Kidney epithelial cell (primary cell): Measurements from ENCODE around the gene PKN3. TPM values are rescaled to one million over a fixed set of nuclear protein-coding genes. Genes with fewer than 3 reads are reported as not detected.
"Not testable (repeated sequence)": the region's sequence is repeated elsewhere in the genome, so short reads cannot be mapped to it uniquely, and the experiment has no call there.

ENCODE experiments used
- DNase-seq: peaks from one replicate; pipeline ENCODE4 v3.0.0-alpha.2; 2010; ENCODE audit warnings: low read depth
- H3K27me3 ChIP-seq: 2 replicates; pipeline ENCODE4 v1.6.0; 2011; ENCODE audit warnings: low read length; ENCODE audit not compliant: control insufficient read depth, insufficient read depth
- H3K36me3 ChIP-seq: 2 replicates; pipeline ENCODE4 v1.5.1; 2011; ENCODE audit warnings: low read length; ENCODE audit not compliant: control insufficient read depth, insufficient read depth
- H3K4me3 ChIP-seq: 2 replicates; pipeline ENCODE4 v1.5.1; 2011; ENCODE audit warnings: low read depth, mild to moderate bottlenecking, control low read depth, low read length
- total RNA-seq: library from RNA; depleted of rRNA; stranded (reverse); fragments of >200 nt; gene quantifications from 2 replicates; pipeline ENCODE4 v1.2.3, GENCODE V29; 2015
- TF ChIP-seq, protein P1 (sequence below): IDR thresholded peaks from 2 replicates; pipeline ENCODE4 v1.5.1; 2011; ENCODE audit warnings: mild to moderate bottlenecking, moderate library complexity, low read length, control low read depth, inconsistent platforms; ENCODE audit not compliant: insufficient read depth, poor library complexity, severe bottlenecking

Gene PKN3
- total RNA-seq, 1 donor from 2014 or later: 4.6 TPM

DNA sequence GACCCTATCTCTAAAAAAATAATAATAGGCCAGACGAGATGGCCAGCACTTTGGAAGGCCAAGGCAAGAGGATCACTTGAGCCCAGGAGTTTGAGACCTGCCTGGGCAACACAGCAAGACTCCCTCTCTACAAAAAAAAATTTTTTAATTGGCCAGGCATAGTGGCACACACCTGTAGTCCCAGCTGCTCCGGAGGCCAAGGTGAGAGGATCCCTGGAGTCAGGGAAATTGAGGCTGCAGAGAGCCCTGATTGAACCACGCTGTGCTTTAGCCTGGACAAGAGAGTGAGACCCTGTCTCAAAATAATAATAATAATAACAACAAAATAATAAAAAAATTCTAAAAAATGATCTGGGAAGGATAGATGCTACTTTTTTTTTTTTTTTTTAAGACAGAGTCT lies 44.5 kb upstream of the PKN3 start:
- H3K4me3 ChIP-seq: no peak overlapping the region
- TF ChIP-seq, protein P1, sequence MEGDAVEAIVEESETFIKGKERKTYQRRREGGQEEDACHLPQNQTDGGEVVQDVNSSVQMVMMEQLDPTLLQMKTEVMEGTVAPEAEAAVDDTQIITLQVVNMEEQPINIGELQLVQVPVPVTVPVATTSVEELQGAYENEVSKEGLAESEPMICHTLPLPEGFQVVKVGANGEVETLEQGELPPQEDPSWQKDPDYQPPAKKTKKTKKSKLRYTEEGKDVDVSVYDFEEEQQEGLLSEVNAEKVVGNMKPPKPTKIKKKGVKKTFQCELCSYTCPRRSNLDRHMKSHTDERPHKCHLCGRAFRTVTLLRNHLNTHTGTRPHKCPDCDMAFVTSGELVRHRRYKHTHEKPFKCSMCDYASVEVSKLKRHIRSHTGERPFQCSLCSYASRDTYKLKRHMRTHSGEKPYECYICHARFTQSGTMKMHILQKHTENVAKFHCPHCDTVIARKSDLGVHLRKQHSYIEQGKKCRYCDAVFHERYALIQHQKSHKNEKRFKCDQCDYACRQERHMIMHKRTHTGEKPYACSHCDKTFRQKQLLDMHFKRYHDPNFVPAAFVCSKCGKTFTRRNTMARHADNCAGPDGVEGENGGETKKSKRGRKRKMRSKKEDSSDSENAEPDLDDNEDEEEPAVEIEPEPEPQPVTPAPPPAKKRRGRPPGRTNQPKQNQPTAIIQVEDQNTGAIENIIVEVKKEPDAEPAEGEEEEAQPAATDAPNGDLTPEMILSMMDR: no peak
- DNase-seq: no peak
- no peaks in the 10 kb centered on the region for H3K27me3 ChIP-seq
- H3K36me3 ChIP-seq: no peaks in the 10 kb centered on the region

DNA sequence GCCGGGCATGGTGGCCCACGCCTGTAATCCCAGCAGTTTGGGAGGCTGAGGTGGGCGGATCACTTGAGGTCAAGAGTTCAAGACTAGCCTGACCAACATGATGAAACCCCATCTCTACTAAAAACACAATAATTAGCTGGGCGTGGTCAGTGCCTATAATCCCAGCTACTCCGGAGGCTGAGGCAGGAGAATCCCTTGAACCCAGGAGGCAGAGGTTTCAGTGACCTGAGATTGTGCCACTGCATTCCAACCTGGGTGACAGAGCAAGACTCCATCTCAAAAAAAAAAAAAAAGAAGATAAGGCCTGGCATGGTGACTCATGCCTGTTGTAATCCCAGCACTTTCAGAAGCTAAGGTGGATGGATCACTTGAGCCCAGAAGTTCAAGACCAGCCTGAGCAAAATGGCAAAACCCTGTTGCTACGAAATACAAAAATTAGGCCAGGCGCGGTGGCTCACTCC lies 35.8 kb upstream of the PKN3 start:
- H3K36me3 ChIP-seq, H3K27me3 ChIP-seq, H3K4me3 ChIP-seq, DNase-seq: not testable (repeated sequence)

DNA sequence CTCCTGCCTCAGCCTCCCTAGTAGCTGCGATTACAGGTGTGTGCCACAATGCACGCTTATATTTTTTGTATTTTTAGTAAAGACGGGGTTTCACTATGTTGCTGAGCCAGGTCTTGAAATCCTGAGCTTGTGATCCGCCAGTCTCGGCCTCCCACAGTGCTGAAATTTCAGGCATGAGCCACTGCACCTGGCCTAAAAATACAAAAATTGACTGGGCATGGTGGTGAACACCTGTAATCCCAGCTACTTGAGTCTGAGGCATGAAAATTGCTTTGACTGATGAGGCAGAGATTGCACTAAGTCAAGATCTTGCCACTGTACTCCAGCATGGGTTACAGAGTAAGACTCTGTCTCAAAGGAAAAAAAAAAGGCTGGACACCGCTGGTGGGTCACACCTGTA lies 32.5 kb upstream of the PKN3 start:
- TF ChIP-seq, protein P1: no peak
- no peak for DNase-seq
- Histone ChIP-seq H3K4me3 (no peak overlapping the region), H3K36me3 (no peaks in the 10 kb centered on the region), H3K27me3 (no peaks in the 10 kb centered on the region)

DNA sequence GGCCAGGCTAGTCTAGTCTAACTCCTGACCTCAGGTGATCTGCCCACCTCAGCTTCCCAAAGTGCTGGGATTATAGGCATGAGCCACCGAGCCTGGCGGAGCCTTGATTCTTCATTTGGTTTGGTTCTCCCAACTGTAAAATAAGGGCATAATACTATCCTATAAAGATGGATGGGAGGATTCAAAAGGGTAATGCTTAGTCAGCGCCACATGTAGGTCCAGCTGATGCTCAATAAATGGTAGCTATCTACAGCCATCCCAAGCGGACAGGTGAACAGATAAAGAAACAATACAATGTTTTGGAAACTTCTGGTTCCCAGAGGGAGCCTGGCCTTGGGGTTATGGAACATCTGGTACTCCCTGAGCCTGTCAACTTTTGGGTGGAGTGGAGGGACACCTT lies 26.9 kb upstream of the PKN3 start:
- no peak for DNase-seq
- no peak overlapping the region for H3K4me3 ChIP-seq
- TF ChIP-seq, protein P1: no peak
- H3K27me3 ChIP-seq: no peaks in the 10 kb centered on the region
- H3K36me3 ChIP-seq: no peaks in the 10 kb centered on the region

DNA sequence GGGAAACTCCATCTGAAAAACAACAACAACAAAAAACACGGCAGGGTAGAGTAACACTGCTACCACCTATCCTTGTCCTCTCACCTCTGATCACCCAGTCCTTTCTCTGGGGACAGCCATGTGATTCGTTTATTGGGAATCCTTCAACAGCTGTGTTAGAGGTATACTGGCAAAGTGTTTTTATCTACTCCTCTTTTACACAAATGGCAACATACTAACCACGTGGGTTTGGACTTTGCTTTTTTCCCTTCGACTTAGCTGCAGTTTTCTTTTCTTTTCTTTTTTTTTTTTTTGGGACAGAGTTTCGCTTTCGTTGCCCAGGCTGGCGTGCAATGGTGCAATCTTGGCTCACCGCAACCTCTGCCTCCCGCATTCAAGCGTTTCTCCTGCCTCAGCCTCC lies 24.5 kb upstream of the PKN3 start:
- Histone ChIP-seq H3K36me3 (no peaks in the 10 kb centered on the region), H3K4me3 (no peak overlapping the region), H3K27me3 (no peaks in the 10 kb centered on the region)
- no peak for DNase-seq
- TF ChIP-seq, protein P1: no peak

DNA sequence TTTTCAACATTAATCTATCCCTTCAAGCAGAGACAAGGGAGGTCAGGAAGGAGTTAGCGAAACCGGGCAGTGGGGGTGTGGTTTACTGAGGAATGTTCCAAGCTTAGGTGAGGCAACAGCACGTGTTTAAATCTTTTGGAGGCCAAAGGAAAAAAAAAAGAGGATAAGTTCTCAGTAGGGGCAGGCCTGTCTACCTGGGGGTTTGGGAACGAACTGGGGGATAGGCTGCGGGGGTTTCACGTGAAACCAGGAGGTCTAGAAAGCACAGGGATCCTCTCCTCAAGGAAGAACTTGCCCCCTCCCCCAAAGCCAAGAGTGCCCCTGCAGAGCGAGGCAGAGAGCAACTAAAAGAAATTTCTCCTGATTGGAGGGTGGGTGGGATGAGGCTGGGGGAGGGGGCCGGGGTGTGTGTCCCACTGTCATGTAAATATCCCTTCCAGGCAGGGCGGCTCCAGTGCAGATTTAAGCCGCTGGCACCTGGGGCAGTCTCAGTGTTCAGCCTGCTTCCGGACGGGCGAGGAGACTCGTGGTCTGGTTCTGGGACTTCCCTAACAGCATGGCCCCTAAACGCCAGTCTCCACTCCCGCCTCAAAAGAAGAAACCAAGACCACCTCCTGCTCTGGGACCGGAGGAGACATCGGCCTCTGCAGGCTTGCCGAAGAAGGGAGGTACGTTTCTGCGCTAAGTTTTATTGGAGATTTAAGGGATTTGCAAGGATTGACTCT lies 18.8 kb upstream of the PKN3 start:
- no peak for DNase-seq
- no peaks in the 10 kb centered on the region for H3K36me3 ChIP-seq

More for the DNA sequence above, 18.8 kb upstream of the PKN3 start:
- TF ChIP-seq, protein P1: no peak
- Histone ChIP-seq H3K27me3 (no peaks in the 10 kb centered on the region), H3K4me3 (peak overlapping the region; percentile 57)
